Mucosa of rectum (tissue), 2 donors: ENCODE results near the gene ZFP90.

Source experiments
- H3K27ac ChIP-seq, 2 donors: one replicate each; pipeline ENCODE4 v1.7.0; 2013; ENCODE audit warnings: inconsistent platforms in 2 of 2, low read depth in 2 of 2, low read length in 2 of 2
- H3K27me3 ChIP-seq, 2 donors: one replicate each; pipeline ENCODE4 v1.7.0; 2013; ENCODE audit warnings: low read length in 2 of 2; ENCODE audit not compliant: control insufficient read depth in 2 of 2, insufficient read depth in 2 of 2
- H3K36me3 ChIP-seq, 2 donors: one replicate each; pipeline ENCODE4 v1.7.0; 2013; ENCODE audit warnings: low read length in 2 of 2; ENCODE audit not compliant: control insufficient read depth in 2 of 2, insufficient read depth in 2 of 2
- H3K4me1 ChIP-seq, 2 donors: one replicate each; pipeline ENCODE4 v1.7.0; 2013; ENCODE audit warnings: low read length in 2 of 2, mild to moderate bottlenecking in 1 of 2; ENCODE audit not compliant: control insufficient read depth in 2 of 2, insufficient read depth in 2 of 2
- H3K4me3 ChIP-seq, 2 donors: one replicate each; pipeline ENCODE4 v1.7.0; 2013; ENCODE audit warnings: low read length in 2 of 2
- H3K9ac ChIP-seq, 2 donors: one replicate each; pipeline ENCODE4 v1.7.0; 2013; ENCODE audit warnings: low read length in 2 of 2, low read depth in 1 of 2, mild to moderate bottlenecking in 1 of 2
- H3K9me3 ChIP-seq, 2 donors: one replicate each; pipeline ENCODE4 v1.7.0; 2013; ENCODE audit warnings: low read length in 2 of 2; ENCODE audit not compliant: control insufficient read depth in 2 of 2
- donor health status: healthy.
- donor health status: Normal muscosa, but diverticular disease.

Gene ZFP90

GRCh38 chr16:68514511-68514910 lies 24.6 kb upstream of the ZFP90 start:
- Histone ChIP-seq H3K9me3 (no peaks in the 10 kb centered on the region), H3K27me3 (no peaks in the 10 kb centered on the region), H3K9ac (no peak overlapping the region)

DNA sequence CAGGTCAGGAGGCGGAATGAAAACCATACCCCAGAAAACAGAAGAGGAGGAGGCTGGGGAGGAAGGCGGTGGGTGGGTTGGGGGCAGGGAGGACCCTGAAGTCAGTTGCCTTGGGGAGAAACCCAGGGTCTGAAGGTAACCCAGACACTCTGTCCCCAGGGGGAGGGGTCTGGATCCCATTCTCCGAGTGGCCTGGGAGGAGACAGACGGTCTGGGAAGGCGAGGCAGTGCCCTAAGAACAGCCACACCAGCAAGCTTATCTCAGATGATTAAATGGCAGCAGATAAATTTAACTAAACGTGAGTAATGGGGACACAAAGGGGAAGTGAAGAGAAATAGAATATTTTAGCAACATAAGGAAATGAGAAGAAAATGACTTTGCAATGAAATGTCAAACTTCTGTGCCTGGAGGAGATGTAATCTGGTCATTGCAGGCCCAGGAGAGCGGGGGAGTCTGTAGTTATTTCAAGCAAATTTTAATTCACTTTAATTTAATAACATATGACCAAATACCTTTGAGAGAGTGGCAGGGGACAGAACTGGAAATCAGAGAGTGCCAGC lies 21.4 kb upstream of the ZFP90 start:
- no peaks in the 10 kb centered on the region for H3K36me3 ChIP-seq
- no peaks in the 10 kb centered on the region for H3K27me3 ChIP-seq
- H3K4me3 ChIP-seq: no peak overlapping the region
- H3K9ac ChIP-seq: no peak overlapping the region
- no peaks in the 10 kb centered on the region for H3K9me3 ChIP-seq
- peaks cover 0 to 4% of the 10 kb centered on the region in 2 donors for H3K4me1 ChIP-seq
- no peak overlapping the region for H3K27ac ChIP-seq

More at GRCh38 chr16:68514511-68514910, 24.6 kb upstream of the ZFP90 start:
- H3K4me3 ChIP-seq: no peak overlapping the region
- H3K36me3 ChIP-seq: no peaks in the 10 kb centered on the region
- no peak overlapping the region for H3K27ac ChIP-seq
- no peaks in the 10 kb centered on the region for H3K4me1 ChIP-seq

- Histone ChIP-seq H3K9ac (no peak overlapping the region), H3K27me3 (no peaks in the 10 kb centered on the region), H3K4me3 (no peak overlapping the region), H3K27ac (no peak overlapping the region), H3K4me1 (peaks cover 0 to 4% of the 10 kb centered on the region in 2 donors), H3K36me3 (no peaks in the 10 kb centered on the region), H3K9me3 (no peaks in the 10 kb centered on the region)
These were observed 19.8 kb upstream of the ZFP90 start for GRCh38 chr16:68519225-68519745.

GRCh38 chr16:68520649-68521086 lies 18.4 kb upstream of the ZFP90 start:
- no peaks in the 10 kb centered on the region for H3K9me3 ChIP-seq
- no peaks in the 10 kb centered on the region for H3K36me3 ChIP-seq
- H3K27me3 ChIP-seq: no peaks in the 10 kb centered on the region
- H3K4me1 ChIP-seq: peaks cover 0 to 4% of the 10 kb centered on the region in 2 donors
- no peak overlapping the region for H3K9ac ChIP-seq
- peak overlapping the region; percentile 26 to 64 for H3K4me3 ChIP-seq
- H3K27ac ChIP-seq: no peak overlapping the region

- H3K27me3 ChIP-seq: no peaks in the 10 kb centered on the region
- no peak overlapping the region for H3K4me3 ChIP-seq
- H3K9me3 ChIP-seq: no peaks in the 10 kb centered on the region
- peaks cover 8 to 10% of the 10 kb centered on the region in 2 donors for H3K4me1 ChIP-seq
- H3K36me3 ChIP-seq: no peaks in the 10 kb centered on the region
- no peak overlapping the region for H3K9ac ChIP-seq
- no peak overlapping the region for H3K27ac ChIP-seq
These were observed 14.8 kb upstream of the ZFP90 start for GRCh38 chr16:68524069-68524820.

DNA sequence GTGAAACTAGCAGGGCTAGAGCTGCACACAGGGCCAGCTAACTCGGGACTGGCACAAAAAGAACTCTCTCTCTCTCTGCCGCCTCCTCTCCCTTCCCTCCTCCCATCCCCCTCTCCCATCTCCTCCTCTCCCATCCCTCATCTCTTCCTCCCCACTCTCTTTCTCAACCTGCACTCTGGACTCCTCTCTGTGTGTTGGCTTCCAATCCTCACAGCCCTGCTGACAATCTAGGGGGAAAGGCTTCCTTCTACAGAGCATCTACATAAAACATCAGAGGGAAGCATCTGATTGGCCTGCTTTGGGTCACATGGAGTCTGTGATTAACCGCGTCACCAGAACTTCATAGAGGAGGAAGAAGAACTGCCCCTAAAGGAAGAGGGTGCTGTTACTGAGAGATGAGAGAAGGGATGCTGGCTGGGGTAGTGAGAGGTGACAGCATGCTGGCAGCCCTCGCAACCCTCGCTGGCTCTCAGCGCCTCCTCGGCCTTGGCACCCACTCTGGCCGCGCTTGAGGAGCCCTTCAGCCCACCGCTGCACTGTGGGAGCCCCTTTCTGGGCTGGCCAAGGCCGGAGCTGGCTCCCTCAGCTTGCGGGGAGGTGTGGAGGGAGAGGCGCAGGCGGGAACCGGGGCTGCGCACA lies 12.8 kb upstream of the ZFP90 start:
- no peak overlapping the region for H3K4me3 ChIP-seq
- no peak overlapping the region for H3K9ac ChIP-seq
- no peaks in the 10 kb centered on the region for H3K27me3 ChIP-seq
- H3K9me3 ChIP-seq: no peaks in the 10 kb centered on the region
- H3K36me3 ChIP-seq: no peaks in the 10 kb centered on the region
- peaks cover 18% of the 10 kb centered on the region in 2 donors for H3K4me1 ChIP-seq
- no peak overlapping the region for H3K27ac ChIP-seq

DNA sequence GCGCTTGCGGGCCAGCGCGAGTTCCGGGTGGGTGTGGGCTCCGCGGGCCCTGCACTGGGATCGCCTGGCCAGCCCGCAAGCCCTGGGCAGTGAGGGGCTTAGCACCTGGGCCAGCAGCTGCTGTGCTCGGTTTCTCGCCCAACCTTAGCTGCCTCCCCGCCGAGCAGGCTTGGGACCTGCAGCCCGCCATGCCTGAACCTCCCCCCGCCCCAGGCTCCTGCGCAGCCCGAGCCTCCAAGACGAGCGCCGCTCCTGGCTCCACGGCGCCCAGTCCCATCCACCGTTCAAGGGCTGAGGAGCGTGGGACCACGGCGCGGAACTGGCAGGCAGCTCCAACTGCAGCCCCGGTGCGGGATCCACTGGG lies 12.3 kb upstream of the ZFP90 start:
- no peak overlapping the region for H3K4me3 ChIP-seq
- no peaks in the 10 kb centered on the region for H3K27me3 ChIP-seq
- H3K27ac ChIP-seq: no peak overlapping the region
- H3K4me1 ChIP-seq: peaks cover 18% of the 10 kb centered on the region in 2 donors
- H3K9ac ChIP-seq: no peak overlapping the region
- H3K9me3 ChIP-seq: no peaks in the 10 kb centered on the region
- no peaks in the 10 kb centered on the region for H3K36me3 ChIP-seq

GRCh38 chr16:68528233-68528632 lies 10.9 kb upstream of the ZFP90 start:
- Histone ChIP-seq H3K36me3 (no peaks in the 10 kb centered on the region), H3K27me3 (no peaks in the 10 kb centered on the region), H3K4me1 (peaks cover 18% of the 10 kb centered on the region in 2 donors), H3K4me3 (no peak overlapping the region), H3K27ac (no peak overlapping the region), H3K9ac (no peak overlapping the region), H3K9me3 (no peaks in the 10 kb centered on the region)

DNA sequence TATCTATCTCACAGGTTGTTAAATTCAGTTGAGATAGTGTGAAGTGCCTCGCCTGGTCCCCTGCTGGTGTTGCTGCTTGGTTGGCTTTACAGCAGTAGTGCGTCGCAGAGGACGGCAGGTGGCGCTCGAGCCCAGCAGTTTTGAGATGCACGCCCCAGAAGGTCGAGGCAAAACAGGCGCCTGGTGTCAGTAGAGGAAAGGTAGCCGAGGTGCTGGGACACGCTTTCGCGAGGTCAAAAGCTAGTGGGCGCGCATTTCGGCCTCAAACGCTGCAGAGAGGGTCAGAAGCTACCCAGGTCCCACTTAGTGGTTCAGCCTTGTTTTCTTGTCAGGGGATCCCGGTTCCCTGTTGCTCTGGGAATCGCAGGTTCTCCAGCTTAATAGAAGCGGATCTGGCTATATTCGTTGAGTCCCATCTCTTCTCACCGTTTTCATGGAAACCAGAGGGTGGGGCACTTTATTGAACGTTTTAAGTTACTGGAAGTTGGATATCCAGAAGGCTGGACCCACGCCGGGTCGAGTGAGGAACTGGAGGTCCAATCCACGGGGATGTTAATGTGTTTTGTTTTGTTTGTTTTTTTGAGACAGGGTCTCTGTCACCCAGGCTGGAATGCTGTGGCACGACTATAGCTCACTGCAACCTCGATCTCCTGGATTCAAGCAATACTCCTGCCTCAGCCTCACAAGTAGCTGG lies 10.3 kb upstream of the ZFP90 start:
- no peaks in the 10 kb centered on the region for H3K27me3 ChIP-seq
- peaks cover 18% of the 10 kb centered on the region in 2 donors for H3K4me1 ChIP-seq
- peak overlapping the region; percentile 38 to 81 for H3K4me3 ChIP-seq
- H3K9ac ChIP-seq: peak overlapping the region in 1 of 2 donors; percentile 44
- no peaks in the 10 kb centered on the region for H3K9me3 ChIP-seq
- no peaks in the 10 kb centered on the region for H3K36me3 ChIP-seq
- H3K27ac ChIP-seq: no peak overlapping the region

- Histone ChIP-seq H3K4me3 (peak overlapping the region; percentile 75 to 81), H3K9me3 (no peaks in the 10 kb centered on the region), H3K27ac (no peak overlapping the region), H3K4me1 (peaks cover 18% of the 10 kb centered on the region in 2 donors), H3K27me3 (no peaks in the 10 kb centered on the region), H3K9ac (peak overlapping the region; percentile 49 to 76), H3K36me3 (no peaks in the 10 kb centered on the region)
These were observed 9.5 kb upstream of the ZFP90 start for GRCh38 chr16:68529608-68529930.
